Tibial nerve (tissue), 4 donors: ENCODE results near the gene EGFL7. TPM values are rescaled to one million over a fixed set of nuclear protein-coding genes. Genes with fewer than 3 reads are reported as not detected.

Source experiments
- DNase-seq, 2 donors: peaks; one replicate each; pipeline ENCODE4 v3.0.0-alpha.2; 2019; ENCODE audit warnings: low spot score in 2 of 2
- H3K27ac ChIP-seq, 4 donors: fragments of 200-600 bp; sonication (generic) in 3 of 4; one replicate each; pipeline ENCODE4 v1.5.1; 2017 to 2019; ENCODE audit warnings: mild to moderate bottlenecking in 1 of 4
- H3K27me3 ChIP-seq, 2 donors: fragments of 200-600 bp; sonication (generic) in 1 of 2; one replicate each; pipeline versions ENCODE4 v1.5.1 to v1.6.0; 2017 to 2019
- H3K36me3 ChIP-seq, 3 donors: fragments of 200-600 bp; sonication (generic); one replicate each; pipeline ENCODE4 v1.5.1; 2018 to 2019
- H3K4me1 ChIP-seq, 4 donors: fragments of 200-600 bp; sonication (generic) in 3 of 4; one replicate each; pipeline ENCODE4 v1.5.1; 2017 to 2019
- H3K4me3 ChIP-seq, 4 donors: fragments of 200-600 bp; sonication (generic) in 3 of 4; one replicate each; pipeline ENCODE4 v1.5.1; 2017 to 2019; ENCODE audit warnings: mild to moderate bottlenecking in 1 of 4, moderate library complexity in 1 of 4
- H3K9me3 ChIP-seq, 4 donors: fragments of 200-600 bp; sonication (generic) in 3 of 4; one replicate each; pipeline ENCODE4 v1.5.1; 2017 to 2019
- CTCF ChIP-seq, 5 experiments: fragments of 200-600 bp in 3 of 5; fragments of 450-650 bp in 2 of 5; sonication (generic) in 3 of 5; IDR thresholded peaks; one replicate each; pipeline ENCODE4 v1.5.1; 2016 to 2019; ENCODE audit warnings: antibody characterized with exemption in 5 of 5, mild to moderate bottlenecking in 3 of 5, moderate library complexity in 2 of 5
- EP300 ChIP-seq, 2 donors: sonication (generic); formaldehyde crosslinking; IDR thresholded peaks; one replicate each; pipeline ENCODE4 v1.6.1; 2017; ENCODE audit warnings: antibody characterized with exemption in 2 of 2, mild to moderate bottlenecking in 1 of 2
- POLR2A ChIP-seq, 2 donors: fragments of 450-650 bp; IDR thresholded peaks; one replicate each; pipeline ENCODE4 v1.6.1; 2017; ENCODE audit warnings: antibody characterized with exemption in 2 of 2, mild to moderate bottlenecking in 2 of 2, moderate library complexity in 2 of 2
- WGBS, 2 donors: methylation state at CpG; one replicate each; pipeline ENCODE4 v1.1.5; 2018; 5-methylcytosine and 5-hydroxymethylcytosine counted together
- total RNA-seq, 4 donors: library from RNA; depleted of rRNA; stranded (reverse); fragments of >200 nt; gene quantifications; one replicate each; pipeline ENCODE4 v1.1.0, GENCODE V29; 2016

The EGFL7 gene
- total RNA-seq, 4 donors from 2014 or later = 95.2 to 229 (median 179) TPM

- 70 to 71% methylated on average over 19 to 33 of the region's 40 CpGs for WGBS, 2 donors
- no peak overlapping the region for H3K27ac ChIP-seq
- H3K4me1 ChIP-seq = peaks cover 0 to 27% (median 7%) of the 10 kb centered on the region in 4 donors
- H3K9me3 ChIP-seq = no peaks in the 10 kb centered on the region
- DNase-seq = no peak
- peaks cover 0 to 64% of the 10 kb centered on the region in 2 donors for H3K27me3 ChIP-seq
- no peak for TF ChIP-seq POLR2A (IDR thresholded peaks at IDR 0.05)
- TF ChIP-seq CTCF (IDR thresholded peaks at IDR 0.05) = no peak
- no peak for TF ChIP-seq EP300 (IDR thresholded peaks at IDR 0.05)
- H3K4me3 ChIP-seq = peak overlapping the region in 2 of 4 donors; percentile 7 to 56
- H3K36me3 ChIP-seq = peaks cover 0 to 2% (median 0%) of the 10 kb centered on the region in 3 donors
These were observed 5.4 kb downstream of the EGFL7 start for GRCh38 chr9:136667940-136668760.

- Histone ChIP-seq H3K36me3 (peaks cover 0 to 12% (median 0%) of the 10 kb centered on the region in 3 donors), H3K9me3 (no peaks in the 10 kb centered on the region), H3K27me3 (peaks cover 0 to 54% of the 10 kb centered on the region in 2 donors), H3K27ac (no peak overlapping the region), H3K4me3 (peak overlapping the region in 1 of 4 donors; percentile 56), H3K4me1 (peaks cover 0 to 27% (median 7%) of the 10 kb centered on the region in 4 donors)
- no peak for TF ChIP-seq POLR2A (IDR thresholded peaks at IDR 0.05)
- no peak for TF ChIP-seq EP300 (IDR thresholded peaks at IDR 0.05)
- no peak for TF ChIP-seq CTCF (IDR thresholded peaks at IDR 0.05)
- DNase-seq = no peak
- 65 to 67% methylated on average over 15 to 20 of the region's 23 CpGs for whole genome bisulfite sequencing, 2 donors
These were observed 6.5 kb downstream of the EGFL7 start for GRCh38 chr9:136668983-136669790.

GRCh38 chr9:136669791-136670464 lies 7.2 kb downstream of the EGFL7 start:
- Histone ChIP-seq H3K4me1 (peaks cover 0 to 25% (median 7%) of the 10 kb centered on the region in 4 donors), H3K27ac (no peak overlapping the region), H3K36me3 (peaks cover 0 to 20% (median 0%) of the 10 kb centered on the region in 3 donors), H3K9me3 (no peaks in the 10 kb centered on the region), H3K4me3 (peak overlapping the region in 1 of 4 donors; percentile 56), H3K27me3 (peaks cover 0 to 47% of the 10 kb centered on the region in 2 donors)
- WGBS, 2 donors = 54% methylated on average over 11 to 18 of the region's 23 CpGs
- TF ChIP-seq EP300 (IDR thresholded peaks at IDR 0.05) = no peak
- DNase-seq = no peak

- Histone ChIP-seq H3K9me3 (no peaks in the 10 kb centered on the region), H3K27me3 (peaks cover 0 to 42% of the 10 kb centered on the region in 2 donors), H3K36me3 (peaks cover 0 to 26% (median 0%) of the 10 kb centered on the region in 3 donors), H3K27ac (no peak overlapping the region), H3K4me1 (peaks cover 0 to 19% (median 3%) of the 10 kb centered on the region in 4 donors), H3K4me3 (no peak overlapping the region)
- no peak for DNase-seq
- 64 to 65% methylated on average over 33 to 36 of the region's 36 CpGs for WGBS, 2 donors
- no peak for TF ChIP-seq POLR2A (IDR thresholded peaks at IDR 0.05)
- no peak for TF ChIP-seq CTCF (IDR thresholded peaks at IDR 0.05)
- no peak for TF ChIP-seq EP300 (IDR thresholded peaks at IDR 0.05)
These were observed 8.0 kb downstream of the EGFL7 start for GRCh38 chr9:136670576-136671253.

GRCh38 chr9:136671254-136671614 lies 8.5 kb downstream of the EGFL7 start:
- 41 to 47% methylated on average over 11 of the region's 12 CpGs for WGBS, 2 donors

More at GRCh38 chr9:136671254-136671614, 8.5 kb downstream of the EGFL7 start:
- TF ChIP-seq POLR2A (IDR thresholded peaks at IDR 0.05) = no peak
- TF ChIP-seq CTCF (IDR thresholded peaks at IDR 0.05) = no peak
- no peak for TF ChIP-seq EP300 (IDR thresholded peaks at IDR 0.05)
- no peak overlapping the region for H3K27ac ChIP-seq
- no peak overlapping the region for H3K4me3 ChIP-seq
- peaks cover 0 to 42% of the 10 kb centered on the region in 2 donors for H3K27me3 ChIP-seq
- H3K36me3 ChIP-seq = peaks cover 0 to 31% (median 0%) of the 10 kb centered on the region in 3 donors
- peaks cover 0 to 16% (median 3%) of the 10 kb centered on the region in 4 donors for H3K4me1 ChIP-seq
- DNase-seq = no peak
- no peaks in the 10 kb centered on the region for H3K9me3 ChIP-seq
